Activated naive CD4-positive, alpha-beta T cell treated with anti-CD3 and anti-CD28 coated beads, Interleukin-2, amount 50 U/mL, for 24 hours (primary cell): ENCODE measurements around the gene GDPD2.
A peak's percentile ranks its signal among the peaks of the same experiment; 100 is the strongest.

ENCODE experiments used
- H3K27ac Mint-ChIP-seq: one replicate; pipeline ENCODE4 v1.8.0; 2021; ENCODE audit warnings: mild to moderate bottlenecking, mixed read lengths
- H3K27me3 Mint-ChIP-seq: one replicate; pipeline ENCODE4 v1.8.0; 2021; ENCODE audit warnings: mixed read lengths
- H3K36me3 Mint-ChIP-seq: one replicate; pipeline ENCODE4 v1.8.0; 2021; ENCODE audit warnings: mixed read lengths
- H3K4me1 Mint-ChIP-seq: one replicate; pipeline ENCODE4 v1.8.0; 2021; ENCODE audit warnings: mixed read lengths
- H3K4me3 Mint-ChIP-seq: one replicate; pipeline ENCODE4 v1.8.0; 2021; ENCODE audit warnings: mild to moderate bottlenecking, mixed read lengths
- H3K9me3 Mint-ChIP-seq: one replicate; pipeline ENCODE4 v1.8.0; 2021; ENCODE audit warnings: mixed read lengths

Gene GDPD2

GRCh38 chrX:70432936-70433847 lies 10.1 kb downstream of the GDPD2 start:
- H3K27me3 Mint-ChIP-seq, result peaks cover 3% of the 10 kb centered on the region
- no peaks in the 10 kb centered on the region for H3K9me3 Mint-ChIP-seq
- no peaks in the 10 kb centered on the region for H3K36me3 Mint-ChIP-seq
- H3K4me1 Mint-ChIP-seq, result no peaks in the 10 kb centered on the region
- H3K4me3 Mint-ChIP-seq, result peak overlapping the region; percentile 92
- no peak overlapping the region for H3K27ac Mint-ChIP-seq

- H3K4me1 Mint-ChIP-seq, result no peaks in the 10 kb centered on the region
- H3K27ac Mint-ChIP-seq, result no peak overlapping the region
- H3K27me3 Mint-ChIP-seq, result peaks cover 3% of the 10 kb centered on the region
These were observed 10.8 kb downstream of the GDPD2 start for GRCh38 chrX:70433848-70434351.

GRCh38 chrX:70434352-70434866 lies 11.3 kb downstream of the GDPD2 start:
- Mint-ChIP-seq H3K9me3 (no peaks in the 10 kb centered on the region), H3K27ac (peak overlapping the region; percentile 30), H3K4me1 (no peaks in the 10 kb centered on the region), H3K4me3 (peak overlapping the region; percentile 92), H3K27me3 (peaks cover 3% of the 10 kb centered on the region), H3K36me3 (no peaks in the 10 kb centered on the region)

More at GRCh38 chrX:70433848-70434351, 10.8 kb downstream of the GDPD2 start:
- Mint-ChIP-seq H3K36me3 (no peaks in the 10 kb centered on the region), H3K9me3 (no peaks in the 10 kb centered on the region), H3K4me3 (peak overlapping the region; percentile 92)

- Mint-ChIP-seq H3K4me3 (peak overlapping the region; percentile 84), H3K27ac (peak overlapping the region; percentile 30), H3K27me3 (peaks cover 3% of the 10 kb centered on the region), H3K4me1 (no peaks in the 10 kb centered on the region), H3K9me3 (no peaks in the 10 kb centered on the region), H3K36me3 (no peaks in the 10 kb centered on the region)
These were observed 11.9 kb downstream of the GDPD2 start for GRCh38 chrX:70434914-70435586.

GRCh38 chrX:70436343-70436742 lies 13.2 kb downstream of the GDPD2 start:
- Mint-ChIP-seq H3K27me3 (peaks cover 5% of the 10 kb centered on the region), H3K9me3 (no peaks in the 10 kb centered on the region), H3K36me3 (no peaks in the 10 kb centered on the region), H3K4me1 (no peaks in the 10 kb centered on the region), H3K27ac (no peak overlapping the region), H3K4me3 (no peak overlapping the region)

- Mint-ChIP-seq H3K4me1 (no peaks in the 10 kb centered on the region), H3K4me3 (no peak overlapping the region), H3K36me3 (no peaks in the 10 kb centered on the region), H3K9me3 (no peaks in the 10 kb centered on the region), H3K27me3 (peaks cover 12% of the 10 kb centered on the region), H3K27ac (no peak overlapping the region)
These were observed 13.9 kb downstream of the GDPD2 start for GRCh38 chrX:70437011-70437410.

GRCh38 chrX:70437921-70438665 lies 15.0 kb downstream of the GDPD2 start:
- Mint-ChIP-seq H3K36me3 (no peaks in the 10 kb centered on the region), H3K9me3 (no peaks in the 10 kb centered on the region), H3K27me3 (peaks cover 13% of the 10 kb centered on the region), H3K27ac (peak overlapping the region; percentile 53), H3K4me1 (no peaks in the 10 kb centered on the region), H3K4me3 (no peak overlapping the region)

GRCh38 chrX:70439016-70439415 lies 15.9 kb downstream of the GDPD2 start:
- Mint-ChIP-seq H3K27ac (no peak overlapping the region), H3K36me3 (no peaks in the 10 kb centered on the region), H3K4me3 (no peak overlapping the region), H3K4me1 (no peaks in the 10 kb centered on the region), H3K27me3 (peaks cover 13% of the 10 kb centered on the region), H3K9me3 (no peaks in the 10 kb centered on the region)

GRCh38 chrX:70442224-70442623 lies 19.1 kb downstream of the GDPD2 start:
- H3K4me3 Mint-ChIP-seq, result no peak overlapping the region
- no peaks in the 10 kb centered on the region for H3K4me1 Mint-ChIP-seq
- peaks cover 17% of the 10 kb centered on the region for H3K27me3 Mint-ChIP-seq
- H3K27ac Mint-ChIP-seq, result no peak overlapping the region
- no peaks in the 10 kb centered on the region for H3K9me3 Mint-ChIP-seq
- H3K36me3 Mint-ChIP-seq, result no peaks in the 10 kb centered on the region

- H3K9me3 Mint-ChIP-seq, result no peaks in the 10 kb centered on the region
- H3K27me3 Mint-ChIP-seq, result peaks cover 15% of the 10 kb centered on the region
- H3K27ac Mint-ChIP-seq, result no peak within 1 kb of the TSS
- H3K4me3 Mint-ChIP-seq, result peak within 1 kb of the TSS; percentile 72
- H3K4me1 Mint-ChIP-seq, result no peaks in the 10 kb centered on the region
- no peaks in the 10 kb centered on the region for H3K36me3 Mint-ChIP-seq
These were observed 21.3 kb downstream of the GDPD2 start, which contains the start of gene DLG3 for GRCh38 chrX:70444326-70444945. DLG3 (plus strand) TSS chrX:70444835; CDS start chrX:70445202, 367 bp downstream.

- peak overlapping the region; percentile 72 for H3K4me3 Mint-ChIP-seq
- H3K27me3 Mint-ChIP-seq, result peaks cover 15% of the 10 kb centered on the region
- no peaks in the 10 kb centered on the region for H3K9me3 Mint-ChIP-seq
These were observed 22.0 kb downstream of the GDPD2 start for GRCh38 chrX:70444946-70445656.

GRCh38 chrX:70445951-70446350 lies 22.8 kb downstream of the GDPD2 start:
- H3K27ac Mint-ChIP-seq, result no peak overlapping the region
- no peaks in the 10 kb centered on the region for H3K36me3 Mint-ChIP-seq
- H3K9me3 Mint-ChIP-seq, result no peaks in the 10 kb centered on the region
- H3K27me3 Mint-ChIP-seq, result peaks cover 12% of the 10 kb centered on the region
- H3K4me3 Mint-ChIP-seq, result peak overlapping the region; percentile 51
- H3K4me1 Mint-ChIP-seq, result no peaks in the 10 kb centered on the region

More at GRCh38 chrX:70444946-70445656, 22.0 kb downstream of the GDPD2 start:
- no peaks in the 10 kb centered on the region for H3K36me3 Mint-ChIP-seq
- H3K4me1 Mint-ChIP-seq, result no peaks in the 10 kb centered on the region
- no peak overlapping the region for H3K27ac Mint-ChIP-seq

- no peaks in the 10 kb centered on the region for H3K36me3 Mint-ChIP-seq
- no peaks in the 10 kb centered on the region for H3K9me3 Mint-ChIP-seq
- H3K27me3 Mint-ChIP-seq, result peaks cover 9% of the 10 kb centered on the region
- no peak overlapping the region for H3K4me3 Mint-ChIP-seq
- H3K4me1 Mint-ChIP-seq, result no peaks in the 10 kb centered on the region
- H3K27ac Mint-ChIP-seq, result no peak overlapping the region
These were observed 23.6 kb downstream of the GDPD2 start for GRCh38 chrX:70446380-70447350.
